Liver (tissue), 9 donors: ENCODE results near the gene CSNK1E. TPM values are rescaled to one million over a fixed set of nuclear protein-coding genes. Genes with fewer than 3 reads are reported as not detected.

Experiments used
- DNase-seq: peaks from one replicate; pipeline ENCODE4 v3.0.0-alpha.2; 2017; ENCODE audit warnings: low spot score
- H3K27ac ChIP-seq, 2 donors: one replicate each; pipeline ENCODE4 v1.7.0; 2013; ENCODE audit warnings: inconsistent platforms in 2 of 2, low read length in 2 of 2, control low read depth in 1 of 2, low read depth in 1 of 2, mild to moderate bottlenecking in 1 of 2
- H3K27me3 ChIP-seq, 4 donors: one replicate each; pipeline versions ENCODE4 v1.6.1 to v1.7.0; 2013; ENCODE audit warnings: low read length in 3 of 4, inconsistent platforms in 1 of 4, mild to moderate bottlenecking in 1 of 4, moderate library complexity in 1 of 4; ENCODE audit not compliant: control insufficient read depth in 4 of 4, insufficient read depth in 4 of 4
- H3K36me3 ChIP-seq, 4 donors: one replicate each; pipeline versions ENCODE4 v1.6.1 to v1.7.0; 2013; ENCODE audit warnings: low read length in 3 of 4, mild to moderate bottlenecking in 3 of 4, low read depth in 1 of 4, moderate library complexity in 1 of 4; ENCODE audit not compliant: control insufficient read depth in 4 of 4, insufficient read depth in 3 of 4
- H3K4me1 ChIP-seq, 4 donors: one replicate each; pipeline versions ENCODE4 v1.6.1 to v1.7.0; 2013; ENCODE audit warnings: low read length in 3 of 4, mild to moderate bottlenecking in 3 of 4, moderate library complexity in 1 of 4; ENCODE audit not compliant: control insufficient read depth in 4 of 4, insufficient read depth in 4 of 4
- H3K4me3 ChIP-seq, 3 donors: one replicate each; pipeline versions ENCODE4 v1.6.1 to v1.7.0; 2013; ENCODE audit warnings: low read length in 3 of 3, control low read depth in 1 of 3, low read depth in 1 of 3, mild to moderate bottlenecking in 1 of 3
- H3K9ac ChIP-seq, 2 donors: one replicate each; pipeline ENCODE4 v1.7.0; 2013; ENCODE audit warnings: low read length in 2 of 2, mild to moderate bottlenecking in 2 of 2, moderate library complexity in 2 of 2, control low read depth in 1 of 2, low read depth in 1 of 2
- H3K9me3 ChIP-seq, 4 donors: one replicate each; pipeline versions ENCODE4 v1.6.1 to v1.7.0; 2013; ENCODE audit warnings: low read length in 3 of 4; ENCODE audit not compliant: control insufficient read depth in 4 of 4
- EGR1 ChIP-seq, 2 donors: IDR thresholded peaks; 2 replicates each; pipeline ENCODE4 v1.6.1; 2016 to 2018; ENCODE audit warnings: antibody characterized with exemption in 2 of 2, low read depth in 2 of 2
- FOXA1 ChIP-seq: IDR thresholded peaks from 2 replicates; pipeline ENCODE4 v1.6.1; 2016; ENCODE audit warnings: antibody characterized with exemption
- FOXA2 ChIP-seq: IDR thresholded peaks from 2 replicates; pipeline ENCODE4 v1.6.1; 2016; ENCODE audit warnings: antibody characterized with exemption
- GABPA ChIP-seq, 2 donors: IDR thresholded peaks in 1 of 2; conservative IDR thresholded peaks in 1 of 2; 2 replicates each; pipeline ENCODE4 v1.6.1; 2016; ENCODE audit warnings: antibody characterized with exemption in 2 of 2, mild to moderate bottlenecking in 1 of 2, moderate library complexity in 1 of 2
- HNF4G ChIP-seq: IDR thresholded peaks from 2 replicates; pipeline ENCODE4 v1.6.1; 2016; ENCODE audit warnings: antibody characterized with exemption
- JUND ChIP-seq, 2 donors: IDR thresholded peaks; 2 replicates each; pipeline ENCODE4 v1.6.1; 2016; ENCODE audit warnings: antibody characterized with exemption in 2 of 2
- NR2F2 ChIP-seq: IDR thresholded peaks from 2 replicates; pipeline ENCODE4 v1.6.1; 2016; ENCODE audit warnings: antibody characterized with exemption
- RAD21 ChIP-seq, 2 donors: IDR thresholded peaks; 2 replicates each; pipeline ENCODE4 v1.6.1; 2016; ENCODE audit warnings: antibody characterized with exemption in 2 of 2, mild to moderate bottlenecking in 2 of 2
- RXRA ChIP-seq, 2 donors: IDR thresholded peaks; 2 replicates each; pipeline ENCODE4 v1.6.1; 2017 to 2018; ENCODE audit warnings: antibody characterized with exemption in 2 of 2, mild to moderate bottlenecking in 1 of 2
- SP1 ChIP-seq: IDR thresholded peaks from 2 replicates; pipeline ENCODE4 v1.6.1; 2018; ENCODE audit warnings: antibody characterized with exemption, mild to moderate bottlenecking
- TAF1 ChIP-seq: conservative IDR thresholded peaks from 2 replicates; pipeline ENCODE4 v1.6.1; 2016; ENCODE audit warnings: antibody characterized with exemption, mild to moderate bottlenecking
- YY1 ChIP-seq: IDR thresholded peaks from 2 replicates; pipeline ENCODE4 v1.6.1; 2016; ENCODE audit warnings: antibody characterized with exemption, mild to moderate bottlenecking
- WGBS: extraction: QIAGEN DNeasy Blood & Tissue Kit; methylation state at CpG from one replicate; pipeline ENCODE4 v1.1.7; 2013; 5-methylcytosine and 5-hydroxymethylcytosine counted together
- polyA plus RNA-seq, 2 donors: library from polyadenylated mRNA; stranded (reverse) in 1 of 2; unstranded in 1 of 2; fragments of 200-250 nt in 1 of 2; fragments of >200 nt in 1 of 2; fragmentation: Nextera tagmentation in 1 of 2; extraction: Ambion mirVana in 1 of 2; gene quantifications; one replicate each; pipeline versions ENCODE4 v1.2.1 to v1.2.3, GENCODE V29; 2013 to 2015
- total RNA-seq, 2 donors: library from RNA; depleted of rRNA; stranded (reverse); fragments of >200 nt; gene quantifications; one replicate each; pipeline ENCODE4 v1.2.3, GENCODE V29; 2014
- TF ChIP-seq, protein P1 (sequence below): fragments of 150-350 bp; IDR thresholded peaks from 2 replicates; pipeline ENCODE4 v1.5.1; 2017; ENCODE audit warnings: improper control_type of control experiment, low read depth, low read length; ENCODE audit not compliant: missing input control
- TF ChIP-seq, protein P2 (sequence below): IDR thresholded peaks from 2 replicates; pipeline ENCODE4 v1.6.1; 2016; ENCODE audit warnings: antibody characterized with exemption
- TF ChIP-seq, protein P3 (sequence below): IDR thresholded peaks from 2 replicates; pipeline ENCODE4 v1.6.1; 2016; ENCODE audit warnings: antibody characterized with exemption, mild to moderate bottlenecking
- donor health status: healthy.
- donor health status: healthy.
- donor health status: healthy.
- donor health status: healthy.
- donor health status: healthy.

The CSNK1E gene
- total and polyA plus RNA-seq, 4 donors = 8.4 to 27.4 (median 13.7) TPM

- Histone ChIP-seq H3K4me3 (no peak overlapping the region), H3K27me3 (no peaks in the 10 kb centered on the region), H3K27ac (peak overlapping the region; percentile 80 to 90), H3K36me3 (peaks cover 0 to 3% (median 1%) of the 10 kb centered on the region in 4 donors), H3K9me3 (no peaks in the 10 kb centered on the region), H3K4me1 (peaks cover 17 to 31% (median 20%) of the 10 kb centered on the region in 4 donors), H3K9ac (no peak overlapping the region)
- 81% methylated on average over 10 of the region's 10 CpGs for WGBS
- no peak for TF ChIP-seq TAF1
- TF ChIP-seq GABPA (IDR thresholded peaks at IDR 0.05 in 1 of 2, conservative IDR thresholded peaks at IDR 0.05 in 1 of 2) = no peak
- TF ChIP-seq, protein P1, sequence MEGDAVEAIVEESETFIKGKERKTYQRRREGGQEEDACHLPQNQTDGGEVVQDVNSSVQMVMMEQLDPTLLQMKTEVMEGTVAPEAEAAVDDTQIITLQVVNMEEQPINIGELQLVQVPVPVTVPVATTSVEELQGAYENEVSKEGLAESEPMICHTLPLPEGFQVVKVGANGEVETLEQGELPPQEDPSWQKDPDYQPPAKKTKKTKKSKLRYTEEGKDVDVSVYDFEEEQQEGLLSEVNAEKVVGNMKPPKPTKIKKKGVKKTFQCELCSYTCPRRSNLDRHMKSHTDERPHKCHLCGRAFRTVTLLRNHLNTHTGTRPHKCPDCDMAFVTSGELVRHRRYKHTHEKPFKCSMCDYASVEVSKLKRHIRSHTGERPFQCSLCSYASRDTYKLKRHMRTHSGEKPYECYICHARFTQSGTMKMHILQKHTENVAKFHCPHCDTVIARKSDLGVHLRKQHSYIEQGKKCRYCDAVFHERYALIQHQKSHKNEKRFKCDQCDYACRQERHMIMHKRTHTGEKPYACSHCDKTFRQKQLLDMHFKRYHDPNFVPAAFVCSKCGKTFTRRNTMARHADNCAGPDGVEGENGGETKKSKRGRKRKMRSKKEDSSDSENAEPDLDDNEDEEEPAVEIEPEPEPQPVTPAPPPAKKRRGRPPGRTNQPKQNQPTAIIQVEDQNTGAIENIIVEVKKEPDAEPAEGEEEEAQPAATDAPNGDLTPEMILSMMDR = no peak
- no peak for TF ChIP-seq RAD21 (IDR thresholded peaks at IDR 0.05)
- TF ChIP-seq RXRA (IDR thresholded peaks at IDR 0.05) = no peak
- no peak for TF ChIP-seq YY1
- TF ChIP-seq, protein P2, sequence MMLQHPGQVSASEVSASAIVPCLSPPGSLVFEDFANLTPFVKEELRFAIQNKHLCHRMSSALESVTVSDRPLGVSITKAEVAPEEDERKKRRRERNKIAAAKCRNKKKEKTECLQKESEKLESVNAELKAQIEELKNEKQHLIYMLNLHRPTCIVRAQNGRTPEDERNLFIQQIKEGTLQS = no peak
- TF ChIP-seq FOXA2 = no peak
- TF ChIP-seq SP1 = no peak
- no peak for TF ChIP-seq FOXA1
- TF ChIP-seq, protein P3, sequence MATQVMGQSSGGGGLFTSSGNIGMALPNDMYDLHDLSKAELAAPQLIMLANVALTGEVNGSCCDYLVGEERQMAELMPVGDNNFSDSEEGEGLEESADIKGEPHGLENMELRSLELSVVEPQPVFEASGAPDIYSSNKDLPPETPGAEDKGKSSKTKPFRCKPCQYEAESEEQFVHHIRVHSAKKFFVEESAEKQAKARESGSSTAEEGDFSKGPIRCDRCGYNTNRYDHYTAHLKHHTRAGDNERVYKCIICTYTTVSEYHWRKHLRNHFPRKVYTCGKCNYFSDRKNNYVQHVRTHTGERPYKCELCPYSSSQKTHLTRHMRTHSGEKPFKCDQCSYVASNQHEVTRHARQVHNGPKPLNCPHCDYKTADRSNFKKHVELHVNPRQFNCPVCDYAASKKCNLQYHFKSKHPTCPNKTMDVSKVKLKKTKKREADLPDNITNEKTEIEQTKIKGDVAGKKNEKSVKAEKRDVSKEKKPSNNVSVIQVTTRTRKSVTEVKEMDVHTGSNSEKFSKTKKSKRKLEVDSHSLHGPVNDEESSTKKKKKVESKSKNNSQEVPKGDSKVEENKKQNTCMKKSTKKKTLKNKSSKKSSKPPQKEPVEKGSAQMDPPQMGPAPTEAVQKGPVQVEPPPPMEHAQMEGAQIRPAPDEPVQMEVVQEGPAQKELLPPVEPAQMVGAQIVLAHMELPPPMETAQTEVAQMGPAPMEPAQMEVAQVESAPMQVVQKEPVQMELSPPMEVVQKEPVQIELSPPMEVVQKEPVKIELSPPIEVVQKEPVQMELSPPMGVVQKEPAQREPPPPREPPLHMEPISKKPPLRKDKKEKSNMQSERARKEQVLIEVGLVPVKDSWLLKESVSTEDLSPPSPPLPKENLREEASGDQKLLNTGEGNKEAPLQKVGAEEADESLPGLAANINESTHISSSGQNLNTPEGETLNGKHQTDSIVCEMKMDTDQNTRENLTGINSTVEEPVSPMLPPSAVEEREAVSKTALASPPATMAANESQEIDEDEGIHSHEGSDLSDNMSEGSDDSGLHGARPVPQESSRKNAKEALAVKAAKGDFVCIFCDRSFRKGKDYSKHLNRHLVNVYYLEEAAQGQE = no peak
- no peak for TF ChIP-seq EGR1 (IDR thresholded peaks at IDR 0.05; ENCODE audit: low read depth in 2 of 2)
- DNase-seq = no peak
Measured at GRCh38 chr22:38308791-38309498, 8.3 kb downstream of the CSNK1E start.

GRCh38 chr22:38305471-38306448, 11.5 kb downstream of the CSNK1E start:
- no peak for DNase-seq
- H3K9me3 ChIP-seq = no peaks in the 10 kb centered on the region
- peaks cover 11 to 25% (median 18%) of the 10 kb centered on the region in 4 donors for H3K4me1 ChIP-seq
- TF ChIP-seq HNF4G (no peak), NR2F2 (no peak), JUND (IDR thresholded peaks at IDR 0.05) (no peak), EGR1 (IDR thresholded peaks at IDR 0.05; ENCODE audit: low read depth in 2 of 2) (no peak), RAD21 (IDR thresholded peaks at IDR 0.05) (no peak), RXRA (IDR thresholded peaks at IDR 0.05) (no peak), SP1 (no peak), GABPA (IDR thresholded peaks at IDR 0.05 in 1 of 2, conservative IDR thresholded peaks at IDR 0.05 in 1 of 2) (no peak)
- TF ChIP-seq, protein P3 = no peak
- TF ChIP-seq, protein P2 = no peak
- peak overlapping the region; percentile 2 to 45 for H3K27ac ChIP-seq
- no peaks in the 10 kb centered on the region for H3K27me3 ChIP-seq
- peaks cover 0 to 9% (median under 1%) of the 10 kb centered on the region in 4 donors for H3K36me3 ChIP-seq
- no peak overlapping the region for H3K9ac ChIP-seq
- H3K4me3 ChIP-seq = no peak overlapping the region
- WGBS = 65% methylated on average over 16 of the region's 16 CpGs
